ENCODE data around the gene PDXK.

DNA sequence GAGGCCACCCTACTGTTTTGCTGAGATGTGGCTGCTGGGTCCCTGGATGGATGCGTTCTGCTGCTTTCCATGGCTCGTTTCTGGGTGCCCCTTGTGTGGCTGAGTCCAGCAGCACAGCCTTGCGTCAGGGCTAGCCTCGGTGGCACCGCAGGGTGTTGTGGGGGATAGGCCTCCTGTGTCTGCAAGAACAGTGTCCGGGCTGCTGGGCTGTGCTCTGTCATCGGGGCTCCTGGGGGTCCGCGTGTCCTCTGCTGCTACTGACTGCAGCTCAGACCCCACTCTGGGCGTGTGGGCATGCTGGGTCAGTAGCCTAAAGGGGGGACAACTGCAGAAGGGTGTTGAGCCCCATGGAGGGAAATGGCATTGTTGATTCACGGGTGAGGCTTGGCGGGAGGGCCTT lies 75.4 kb downstream of the PDXK start:
- TF ChIP-seq, protein P1, sequence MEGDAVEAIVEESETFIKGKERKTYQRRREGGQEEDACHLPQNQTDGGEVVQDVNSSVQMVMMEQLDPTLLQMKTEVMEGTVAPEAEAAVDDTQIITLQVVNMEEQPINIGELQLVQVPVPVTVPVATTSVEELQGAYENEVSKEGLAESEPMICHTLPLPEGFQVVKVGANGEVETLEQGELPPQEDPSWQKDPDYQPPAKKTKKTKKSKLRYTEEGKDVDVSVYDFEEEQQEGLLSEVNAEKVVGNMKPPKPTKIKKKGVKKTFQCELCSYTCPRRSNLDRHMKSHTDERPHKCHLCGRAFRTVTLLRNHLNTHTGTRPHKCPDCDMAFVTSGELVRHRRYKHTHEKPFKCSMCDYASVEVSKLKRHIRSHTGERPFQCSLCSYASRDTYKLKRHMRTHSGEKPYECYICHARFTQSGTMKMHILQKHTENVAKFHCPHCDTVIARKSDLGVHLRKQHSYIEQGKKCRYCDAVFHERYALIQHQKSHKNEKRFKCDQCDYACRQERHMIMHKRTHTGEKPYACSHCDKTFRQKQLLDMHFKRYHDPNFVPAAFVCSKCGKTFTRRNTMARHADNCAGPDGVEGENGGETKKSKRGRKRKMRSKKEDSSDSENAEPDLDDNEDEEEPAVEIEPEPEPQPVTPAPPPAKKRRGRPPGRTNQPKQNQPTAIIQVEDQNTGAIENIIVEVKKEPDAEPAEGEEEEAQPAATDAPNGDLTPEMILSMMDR (conservative IDR thresholded peaks at IDR 0.05; ENCODE audit: low read depth, low read length): no peak
- TF ChIP-seq EZH2 (IDR thresholded peaks at IDR 0.05; ENCODE audit: borderline replicate concordance, low read depth, low read length, poor library complexity, severe bottlenecking): no peak

Measured in A673 (cell line).